Rectal smooth muscle tissue (tissue), 1 donor: ENCODE results near the gene MRPL18.
A peak's percentile ranks its signal among the peaks of the same experiment; 100 is the strongest.
"Not testable (repeated sequence)": the region's sequence is repeated elsewhere in the genome, so short reads cannot be mapped to it uniquely, and the experiment has no call there.

Source experiments
- H3K27ac ChIP-seq: one replicate; pipeline ENCODE4 v1.7.0; 2013; ENCODE audit warnings: low read depth, low read length, inconsistent platforms
- H3K27me3 ChIP-seq: one replicate; pipeline ENCODE4 v1.7.0; 2013; ENCODE audit warnings: low read length; ENCODE audit not compliant: control insufficient read depth, insufficient read depth
- H3K36me3 ChIP-seq: one replicate; pipeline ENCODE4 v1.7.0; 2013; ENCODE audit warnings: low read length; ENCODE audit not compliant: control insufficient read depth, insufficient read depth
- H3K4me1 ChIP-seq: one replicate; pipeline ENCODE4 v1.7.0; 2013; ENCODE audit warnings: low read length; ENCODE audit not compliant: control insufficient read depth, insufficient read depth
- H3K4me3 ChIP-seq: one replicate; pipeline ENCODE4 v1.7.0; 2013; ENCODE audit warnings: low read length
- H3K9ac ChIP-seq: one replicate; pipeline ENCODE4 v1.7.0; 2013; ENCODE audit warnings: low read length

Gene MRPL18

DNA sequence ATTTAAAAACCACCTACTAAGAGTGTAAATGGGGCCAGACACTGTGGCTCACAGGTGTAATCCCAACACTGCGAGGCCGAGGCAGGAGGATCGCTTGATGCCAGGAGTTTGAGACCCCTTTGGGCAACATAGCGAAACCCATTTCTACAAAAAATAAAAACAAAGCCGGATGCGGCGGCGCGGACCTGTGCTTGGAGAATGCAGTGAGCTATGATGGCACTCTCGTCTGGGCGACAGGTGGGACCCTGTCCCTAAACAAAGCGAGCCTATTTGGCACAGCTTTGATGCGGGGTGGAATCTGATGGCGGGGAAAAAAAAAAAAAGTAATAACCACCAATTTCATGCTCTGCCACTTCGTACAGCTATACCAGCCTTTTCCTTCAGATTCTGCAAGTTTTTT lies 2.0 kb upstream of the MRPL18 start:
- Histone ChIP-seq H3K4me1 (peaks cover 24% of the 10 kb centered on the region), H3K36me3 (peaks cover 16% of the 10 kb centered on the region), H3K9ac (peak overlapping the region; percentile 95), H3K4me3 (peak overlapping the region; percentile 99), H3K27ac (peak overlapping the region; percentile 94), H3K27me3 (no peaks in the 10 kb centered on the region)

DNA sequence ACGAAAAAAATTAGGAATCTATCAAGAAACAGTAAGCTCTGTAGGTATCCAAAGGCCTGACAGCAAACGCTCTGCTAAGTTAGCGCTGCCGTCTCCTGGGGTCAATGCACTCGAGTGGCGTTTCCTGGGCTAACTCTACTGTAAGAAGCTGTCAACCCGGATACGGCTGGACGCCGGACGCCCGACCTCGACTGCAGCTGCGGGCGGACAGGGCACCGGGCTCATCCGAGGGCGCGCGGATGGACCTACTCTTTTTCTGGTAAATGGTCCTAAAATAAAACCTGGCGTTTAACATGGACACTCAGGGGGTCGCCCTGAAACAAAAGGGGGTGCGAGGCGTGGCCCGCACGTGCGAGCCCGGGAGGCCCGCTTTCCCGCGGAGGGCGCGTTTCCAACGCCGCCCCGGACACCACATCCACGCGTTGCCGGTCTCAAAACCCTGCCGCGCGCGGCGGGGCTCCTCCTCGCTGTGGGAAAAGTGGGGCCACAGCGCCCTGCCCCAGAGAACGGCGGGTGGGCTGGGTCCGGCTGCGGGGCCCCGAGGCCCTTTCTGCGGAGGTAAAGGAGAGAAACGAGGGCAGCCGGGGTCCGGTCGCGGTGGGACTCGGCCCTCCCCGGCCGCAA lies 1.4 kb upstream of the MRPL18 start:
- H3K4me3 ChIP-seq = peak overlapping the region; percentile 99
- H3K27ac ChIP-seq = peak overlapping the region; percentile 94
- H3K27me3 ChIP-seq = no peaks in the 10 kb centered on the region
- peaks cover 13% of the 10 kb centered on the region for H3K36me3 ChIP-seq
- H3K9ac ChIP-seq = peak overlapping the region; percentile 95
- peaks cover 24% of the 10 kb centered on the region for H3K4me1 ChIP-seq

- Histone ChIP-seq H3K27ac (peak within 1 kb of the TSS; percentile 98), H3K36me3 (peaks cover 11% of the 10 kb centered on the region), H3K4me1 (peaks cover 24% of the 10 kb centered on the region), H3K9ac (peak within 1 kb of the TSS; percentile 95), H3K4me3 (peak within 1 kb of the TSS; percentile 99), H3K27me3 (no peaks in the 10 kb centered on the region)
Observed at GRCh38 chr6:159789377-159790148, 704 bp upstream of the MRPL18 start, which contains the start of gene TCP1. Gene TCP1 (minus strand): TSS chr6:159789602. CDS start chr6:159789468, 134 bp downstream.

GRCh38 chr6:159790956-159791598 lies 810 bp downstream of the MRPL18 start:
- H3K9ac ChIP-seq = peak overlapping the region; percentile 79
- H3K36me3 ChIP-seq = peaks cover 2% of the 10 kb centered on the region
- no peaks in the 10 kb centered on the region for H3K27me3 ChIP-seq
- H3K4me1 ChIP-seq = peaks cover 24% of the 10 kb centered on the region
- H3K4me3 ChIP-seq = peak overlapping the region; percentile 87
- H3K27ac ChIP-seq = peak overlapping the region; percentile 98

- not testable (repeated sequence) for H3K27ac ChIP-seq, H3K27me3 ChIP-seq, H3K9ac ChIP-seq, H3K4me3 ChIP-seq
- Histone ChIP-seq H3K4me1 (peaks cover 17% of the 10 kb centered on the region), H3K36me3 (peaks cover 10% of the 10 kb centered on the region)
Observed at GRCh38 chr6:159794976-159795375, 4.7 kb downstream of the MRPL18 start.

GRCh38 chr6:159797554-159797953 lies 7.3 kb downstream of the MRPL18 start:
- no peak overlapping the region for H3K9ac ChIP-seq
- no peaks in the 10 kb centered on the region for H3K27me3 ChIP-seq
- no peak overlapping the region for H3K27ac ChIP-seq
- H3K4me3 ChIP-seq = no peak overlapping the region
- peaks cover under 1% of the 10 kb centered on the region for H3K4me1 ChIP-seq
- H3K36me3 ChIP-seq = peaks cover 10% of the 10 kb centered on the region

- Histone ChIP-seq H3K4me3 (no peak within 1 kb of the TSS), H3K36me3 (peaks cover 10% of the 10 kb centered on the region), H3K4me1 (no peaks in the 10 kb centered on the region), H3K27me3 (no peaks in the 10 kb centered on the region), H3K9ac (no peak within 1 kb of the TSS), H3K27ac (no peak within 1 kb of the TSS)
Observed at GRCh38 chr6:159800141-159800865, 10.0 kb downstream of the MRPL18 start, which contains the start of gene PNLDC1. Gene PNLDC1 (plus strand): TSS chr6:159800276. CDS start chr6:159800308, 32 bp downstream.

GRCh38 chr6:159801935-159802334 lies 11.7 kb downstream of the MRPL18 start:
- H3K9ac ChIP-seq = no peak overlapping the region
- no peak overlapping the region for H3K4me3 ChIP-seq
- no peak overlapping the region for H3K27ac ChIP-seq
- peaks cover 10% of the 10 kb centered on the region for H3K36me3 ChIP-seq
- no peaks in the 10 kb centered on the region for H3K27me3 ChIP-seq
- no peaks in the 10 kb centered on the region for H3K4me1 ChIP-seq

GRCh38 chr6:159804504-159804903 lies 14.2 kb downstream of the MRPL18 start:
- Histone ChIP-seq H3K9ac (no peak overlapping the region), H3K36me3 (no peaks in the 10 kb centered on the region), H3K27me3 (no peaks in the 10 kb centered on the region), H3K4me1 (no peaks in the 10 kb centered on the region), H3K4me3 (no peak overlapping the region), H3K27ac (no peak overlapping the region)

DNA sequence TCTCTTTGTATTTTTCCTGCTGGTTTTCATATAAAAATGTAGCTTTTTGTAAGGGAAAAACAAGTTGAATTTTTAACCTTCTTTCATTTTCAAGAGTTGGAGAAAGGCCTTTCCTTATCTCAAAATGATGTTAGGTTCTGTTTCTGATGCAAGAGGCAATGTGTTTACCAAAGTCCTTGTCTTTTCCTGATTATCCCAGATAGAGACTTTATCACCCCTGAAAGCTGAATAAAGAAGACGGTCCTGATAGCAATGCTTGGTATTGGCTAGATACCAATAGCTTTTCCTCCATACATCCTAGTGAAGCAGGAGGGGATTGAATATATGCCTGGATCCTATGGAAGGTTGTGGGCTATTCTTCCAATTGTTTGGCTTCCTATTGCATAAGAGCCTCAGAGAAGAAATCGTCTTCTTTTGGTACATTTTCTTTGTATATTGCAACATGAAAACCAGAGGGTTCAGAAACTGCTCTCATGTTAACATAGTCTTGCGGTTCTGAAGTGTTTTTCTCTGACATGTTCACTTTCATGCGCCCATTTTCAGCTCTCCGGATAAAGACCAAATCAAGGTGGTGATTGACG lies 15.3 kb downstream of the MRPL18 start:
- Histone ChIP-seq H3K27me3 (no peaks in the 10 kb centered on the region), H3K36me3 (no peaks in the 10 kb centered on the region), H3K9ac (no peak overlapping the region), H3K4me1 (no peaks in the 10 kb centered on the region), H3K27ac (no peak overlapping the region), H3K4me3 (no peak overlapping the region)

DNA sequence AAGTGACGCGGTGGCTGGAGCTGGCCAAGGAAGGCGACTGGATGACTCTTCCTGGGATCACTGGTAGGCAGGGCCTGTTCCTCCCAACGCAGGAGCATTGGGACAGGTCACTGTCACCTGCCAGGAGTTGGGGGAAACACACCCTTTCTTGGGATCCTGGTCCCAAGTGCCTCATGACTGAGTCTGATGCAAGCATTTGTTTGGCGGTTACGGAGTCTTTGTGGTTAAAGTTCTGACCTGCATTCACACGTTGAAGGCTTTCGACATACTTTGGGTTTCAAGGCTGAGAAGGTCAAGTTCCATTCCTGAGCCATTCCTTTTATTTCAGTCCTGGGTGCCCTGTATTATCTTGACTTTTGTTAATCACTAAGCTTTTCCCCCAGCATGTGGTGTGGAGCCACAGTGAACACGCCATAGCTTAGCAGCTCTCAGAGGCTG lies 15.8 kb downstream of the MRPL18 start:
- no peak overlapping the region for H3K27ac ChIP-seq
- no peak overlapping the region for H3K4me3 ChIP-seq
- no peaks in the 10 kb centered on the region for H3K27me3 ChIP-seq
- H3K36me3 ChIP-seq = no peaks in the 10 kb centered on the region
- H3K4me1 ChIP-seq = no peaks in the 10 kb centered on the region
- no peak overlapping the region for H3K9ac ChIP-seq
